LNCAP (cell line): Measurements from ENCODE around the gene KRT77.

Experiments used
- TF ChIP-seq, protein P1 (sequence below): fragments of 450-650 bp; IDR thresholded peaks from 2 replicates; pipeline ENCODE4 v1.5.1; 2017; ENCODE audit warnings: mild to moderate bottlenecking

The KRT77 gene

GRCh38 chr12:52649066-52649465 lies 54.3 kb downstream of the KRT77 start:
- TF ChIP-seq, protein P1, sequence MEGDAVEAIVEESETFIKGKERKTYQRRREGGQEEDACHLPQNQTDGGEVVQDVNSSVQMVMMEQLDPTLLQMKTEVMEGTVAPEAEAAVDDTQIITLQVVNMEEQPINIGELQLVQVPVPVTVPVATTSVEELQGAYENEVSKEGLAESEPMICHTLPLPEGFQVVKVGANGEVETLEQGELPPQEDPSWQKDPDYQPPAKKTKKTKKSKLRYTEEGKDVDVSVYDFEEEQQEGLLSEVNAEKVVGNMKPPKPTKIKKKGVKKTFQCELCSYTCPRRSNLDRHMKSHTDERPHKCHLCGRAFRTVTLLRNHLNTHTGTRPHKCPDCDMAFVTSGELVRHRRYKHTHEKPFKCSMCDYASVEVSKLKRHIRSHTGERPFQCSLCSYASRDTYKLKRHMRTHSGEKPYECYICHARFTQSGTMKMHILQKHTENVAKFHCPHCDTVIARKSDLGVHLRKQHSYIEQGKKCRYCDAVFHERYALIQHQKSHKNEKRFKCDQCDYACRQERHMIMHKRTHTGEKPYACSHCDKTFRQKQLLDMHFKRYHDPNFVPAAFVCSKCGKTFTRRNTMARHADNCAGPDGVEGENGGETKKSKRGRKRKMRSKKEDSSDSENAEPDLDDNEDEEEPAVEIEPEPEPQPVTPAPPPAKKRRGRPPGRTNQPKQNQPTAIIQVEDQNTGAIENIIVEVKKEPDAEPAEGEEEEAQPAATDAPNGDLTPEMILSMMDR = no peak

DNA sequence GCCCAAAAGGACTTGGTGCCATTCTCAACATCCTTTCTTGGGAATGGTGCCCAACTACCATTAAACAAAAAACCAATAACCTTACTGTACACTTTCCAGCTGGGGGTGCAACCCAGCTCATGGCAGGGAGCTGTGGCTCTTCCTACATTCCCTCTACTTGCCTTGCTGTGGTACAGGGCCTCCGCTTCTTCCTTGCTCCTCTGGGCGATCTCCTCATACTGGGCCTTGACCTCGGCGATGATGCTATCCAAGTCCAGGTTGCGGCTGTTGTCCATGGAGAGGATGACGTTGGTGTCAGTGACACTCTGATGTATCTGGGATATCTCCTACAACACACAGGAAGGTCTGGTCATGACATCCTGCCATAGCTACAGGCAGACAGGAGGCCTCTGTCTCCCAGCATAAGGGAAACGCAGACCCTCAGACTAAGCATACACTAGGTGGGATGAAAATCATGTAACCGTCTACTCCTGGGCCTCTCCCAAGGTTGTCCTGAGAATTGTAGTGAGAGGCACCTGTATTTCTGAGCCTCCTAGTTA lies 55.2 kb downstream of the KRT77 start:
- TF ChIP-seq, protein P1 = no peak

DNA sequence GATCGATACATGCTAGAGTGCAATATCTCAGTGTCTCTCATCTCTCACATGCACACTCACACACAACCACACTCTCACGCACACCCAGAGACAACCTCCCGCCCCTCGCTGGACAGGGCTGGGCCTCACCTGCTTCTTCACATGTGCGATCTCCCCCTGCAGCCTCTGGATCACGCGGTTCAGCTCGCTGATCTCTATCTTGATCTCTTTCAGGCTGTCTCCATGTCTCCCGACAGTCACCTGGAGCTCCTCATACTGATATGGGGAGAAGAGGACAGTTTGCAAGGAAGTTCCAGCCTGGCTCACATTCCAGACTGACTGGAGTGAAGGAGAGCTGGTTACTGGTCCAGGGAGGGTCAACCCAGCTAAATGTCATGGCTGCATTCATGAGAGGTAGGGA lies 55.7 kb downstream of the KRT77 start:
- TF ChIP-seq, protein P1 = no peak

DNA sequence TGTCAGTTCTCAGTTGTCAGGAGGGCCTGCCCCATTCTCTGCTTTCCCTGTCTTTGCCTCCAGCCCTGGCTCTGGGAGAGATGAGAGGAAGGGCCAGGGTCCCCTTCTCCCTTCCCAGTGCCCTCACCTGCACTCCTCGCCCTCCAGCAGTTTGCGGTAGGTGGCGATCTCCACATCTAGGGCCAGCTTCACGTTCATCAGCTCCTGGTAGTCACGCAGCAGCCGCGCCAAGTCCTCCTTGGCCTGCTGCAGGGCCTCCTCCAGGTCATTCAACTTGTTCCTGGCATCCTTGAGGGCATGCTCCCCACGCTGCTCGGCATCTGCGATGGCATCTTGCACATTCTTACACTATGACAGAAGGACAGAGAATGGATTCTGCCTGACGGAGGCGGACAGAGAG lies 56.7 kb downstream of the KRT77 start:
- TF ChIP-seq, protein P1 = no peak

- TF ChIP-seq, protein P1 = no peak
Measured at GRCh38 chr12:52645982-52646381, 57.3 kb downstream of the KRT77 start.

GRCh38 chr12:52645120-52645761 lies 58.1 kb downstream of the KRT77 start:
- TF ChIP-seq, protein P1 = no peak

DNA sequence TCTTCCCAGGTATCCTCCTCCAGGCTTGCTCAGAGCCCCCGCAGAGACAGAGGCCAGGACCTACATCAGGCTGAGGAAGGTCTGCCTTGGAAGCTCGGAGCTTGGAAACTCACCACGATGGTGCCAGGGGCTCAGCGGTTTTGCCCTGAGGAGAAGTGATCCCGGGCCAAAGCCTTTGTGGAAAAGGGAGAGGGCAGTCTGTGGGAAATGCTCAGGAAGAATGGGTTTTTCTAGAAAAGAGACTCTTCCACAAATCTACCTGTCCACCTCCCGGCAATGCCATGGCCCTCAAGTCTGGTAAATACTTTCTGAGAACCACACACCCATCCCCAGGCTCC lies 59.3 kb downstream of the KRT77 start:
- TF ChIP-seq, protein P1 = no peak
